ENCODE measurements around the gene ANKRD28. TPM values are rescaled to one million over a fixed set of nuclear protein-coding genes. Genes with fewer than 3 reads are reported as not detected.

The ANKRD28 gene
- total RNA-seq, 1 donor from 2014 or later, result 104 TPM

- no peak for DNase-seq (ENCODE audit: low spot score)
- H3K36me3 Mint-ChIP-seq (ENCODE audit: low read depth), result peaks cover 30% of the 10 kb centered on the region
- no peak overlapping the region for H3K4me3 Mint-ChIP-seq (ENCODE audit: unreplicated experiment)
- H3K27me3 Mint-ChIP-seq (ENCODE audit: low read depth), result no peaks in the 10 kb centered on the region
- no peaks in the 10 kb centered on the region for H3K9me3 Mint-ChIP-seq (ENCODE audit: low read depth)
- TF ChIP-seq CTCF (IDR thresholded peaks at IDR 0.05), result no peak
- peak overlapping the region; percentile 24 for H3K27ac Mint-ChIP-seq (ENCODE audit: unreplicated experiment)
- peaks cover 30% of the 10 kb centered on the region for H3K4me1 Mint-ChIP-seq (ENCODE audit: low read depth)
Measured at GRCh38 chr3:15723624-15723884, 74.2 kb downstream of the ANKRD28 start.

GRCh38 chr3:15722877-15723623 lies 74.7 kb downstream of the ANKRD28 start:
- Mint-ChIP-seq H3K36me3 (ENCODE audit: low read depth) (peaks cover 29% of the 10 kb centered on the region), H3K27me3 (ENCODE audit: low read depth) (no peaks in the 10 kb centered on the region), H3K27ac (ENCODE audit: unreplicated experiment) (peak overlapping the region; percentile 24), H3K9me3 (ENCODE audit: low read depth) (no peaks in the 10 kb centered on the region), H3K4me1 (ENCODE audit: low read depth) (peaks cover 31% of the 10 kb centered on the region), H3K4me3 (ENCODE audit: unreplicated experiment) (no peak overlapping the region)
- no peak for TF ChIP-seq CTCF (IDR thresholded peaks at IDR 0.05)
- no peak for DNase-seq (ENCODE audit: low spot score)

GRCh38 chr3:15716178-15716577 lies 81.6 kb downstream of the ANKRD28 start:
- Mint-ChIP-seq H3K36me3 (ENCODE audit: low read depth) (peaks cover 23% of the 10 kb centered on the region), H3K27me3 (ENCODE audit: low read depth) (no peaks in the 10 kb centered on the region), H3K4me1 (ENCODE audit: low read depth) (peaks cover 24% of the 10 kb centered on the region), H3K4me3 (ENCODE audit: unreplicated experiment) (no peak overlapping the region), H3K9me3 (ENCODE audit: low read depth) (no peaks in the 10 kb centered on the region), H3K27ac (ENCODE audit: unreplicated experiment) (peak overlapping the region; percentile 51)
- TF ChIP-seq CTCF (IDR thresholded peaks at IDR 0.05), result no peak
- DNase-seq (ENCODE audit: low spot score), result no peak

GRCh38 chr3:15714448-15714847 lies 83.3 kb downstream of the ANKRD28 start:
- H3K27ac Mint-ChIP-seq (ENCODE audit: unreplicated experiment), result no peak overlapping the region
- TF ChIP-seq CTCF (IDR thresholded peaks at IDR 0.05), result no peak
- peaks cover 17% of the 10 kb centered on the region for H3K36me3 Mint-ChIP-seq (ENCODE audit: low read depth)
- no peak for DNase-seq (ENCODE audit: low spot score)
- no peaks in the 10 kb centered on the region for H3K27me3 Mint-ChIP-seq (ENCODE audit: low read depth)
- H3K9me3 Mint-ChIP-seq (ENCODE audit: low read depth), result no peaks in the 10 kb centered on the region
- no peak overlapping the region for H3K4me3 Mint-ChIP-seq (ENCODE audit: unreplicated experiment)
- H3K4me1 Mint-ChIP-seq (ENCODE audit: low read depth), result peaks cover 25% of the 10 kb centered on the region

- Mint-ChIP-seq H3K4me1 (ENCODE audit: low read depth) (peaks cover 32% of the 10 kb centered on the region), H3K27ac (ENCODE audit: unreplicated experiment) (no peak overlapping the region), H3K36me3 (ENCODE audit: low read depth) (peaks cover 24% of the 10 kb centered on the region), H3K9me3 (ENCODE audit: low read depth) (no peaks in the 10 kb centered on the region), H3K4me3 (ENCODE audit: unreplicated experiment) (no peak overlapping the region), H3K27me3 (ENCODE audit: low read depth) (no peaks in the 10 kb centered on the region)
- no peak for DNase-seq (ENCODE audit: low spot score)
- no peak for TF ChIP-seq CTCF (IDR thresholded peaks at IDR 0.05)
Measured at GRCh38 chr3:15713364-15713763, 84.4 kb downstream of the ANKRD28 start.
